ENCODE results near the gene ZBTB39.

- TF ChIP-seq CTCF (IDR thresholded peaks at IDR 0.05; ENCODE audit: control extremely low read depth in 1 of 3, insufficient read depth in 1 of 3, low read depth in 1 of 3, low read length in 3 of 3) (no peak), POLR2A (IDR thresholded peaks at IDR 0.05; ENCODE audit: control extremely low read depth in 1 of 2, low read depth in 2 of 2, low read length in 2 of 2) (no peak), ATF3 (IDR thresholded peaks at IDR 0.05; ENCODE audit: insufficient read depth, low read depth, low read length) (no peak), FOSL1 (IDR thresholded peaks at IDR 0.05; ENCODE audit: insufficient read depth, low read depth, low read length) (no peak)
Observed at GRCh38 chr12:56948881-56949280, 57.5 kb downstream of the ZBTB39 start.

Data from H1 (cell line).